Occipital lobe (tissue), 2 donors: Measurements from ENCODE around the gene TPCN2. TPM values are rescaled to one million over a fixed set of nuclear protein-coding genes. Genes with fewer than 3 reads are reported as not detected.

ENCODE experiments used
- DNase-seq: peaks from one replicate; lab custom pipeline; 2025; lab: John Stamatoyannopoulos, UW
- total RNA-seq: library from RNA; depleted of rRNA; stranded (reverse); fragments of >200 nt; gene quantifications from one replicate; pipeline ENCODE4 v1.2.3, GENCODE V29; 2014

Gene TPCN2
- total RNA-seq, 1 donor from 2014 or later, result 7.6 TPM

DNA sequence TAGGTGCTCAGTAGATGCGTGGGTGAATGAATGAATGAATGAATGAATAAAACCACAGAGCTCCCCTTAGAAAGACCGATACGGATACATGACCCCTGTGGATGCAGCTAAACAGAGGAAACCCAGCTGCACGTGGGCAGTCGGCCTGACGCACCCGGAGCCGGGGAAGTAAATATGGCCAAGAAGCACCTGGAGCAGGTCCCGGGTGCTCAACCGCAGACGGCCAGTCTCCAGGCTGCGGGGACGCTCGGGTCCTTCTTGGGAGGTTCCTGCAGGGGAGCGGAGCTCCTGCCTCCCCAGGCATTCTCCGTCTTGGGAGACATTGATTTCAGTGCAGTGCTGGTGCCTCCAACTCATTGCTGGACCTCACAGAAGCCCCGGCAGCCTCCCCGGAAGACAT, 11.7 kb upstream of the TPCN2 start:
- no peak for DNase-seq

DNA sequence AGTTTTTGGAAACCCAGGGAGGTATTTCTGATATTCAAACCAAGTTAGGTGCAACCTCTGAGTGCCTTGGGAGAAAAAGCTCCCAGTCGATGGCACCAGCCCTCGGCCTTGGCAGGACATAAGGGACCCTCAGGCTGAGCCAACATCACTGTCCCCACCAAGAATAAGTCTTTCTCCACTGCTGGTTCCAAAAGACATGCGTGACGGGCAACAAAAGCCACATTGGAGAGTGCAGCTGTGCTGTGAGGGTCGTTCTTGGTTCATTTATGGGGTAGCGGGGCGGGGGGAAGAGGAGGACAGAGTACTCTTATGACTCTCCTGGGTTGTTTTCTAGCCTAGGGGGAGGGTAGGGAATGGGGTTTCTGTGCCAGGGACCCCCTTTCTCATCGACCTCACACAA, 11.2 kb upstream of the TPCN2 start:
- no peak for DNase-seq

DNA sequence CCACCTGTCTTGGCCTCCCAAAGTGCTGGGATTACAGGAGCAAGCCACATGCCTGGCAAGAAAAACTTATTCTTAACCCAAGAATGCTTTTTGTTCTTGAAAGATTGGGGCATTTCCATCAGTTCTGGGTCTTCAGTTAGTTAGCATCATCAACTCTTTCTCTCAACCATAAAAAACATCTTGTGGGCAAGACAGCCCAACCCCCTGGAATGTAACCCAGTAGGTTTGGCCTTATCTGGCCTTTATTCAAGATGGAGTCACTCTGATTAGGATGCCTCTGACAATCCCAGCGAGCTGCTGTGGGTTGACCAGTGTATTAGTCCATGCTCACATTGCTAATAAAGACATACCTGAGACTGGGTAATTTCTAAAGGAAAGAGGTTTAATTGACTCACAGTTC, 9.2 kb upstream of the TPCN2 start:
- no peak for DNase-seq

DNA sequence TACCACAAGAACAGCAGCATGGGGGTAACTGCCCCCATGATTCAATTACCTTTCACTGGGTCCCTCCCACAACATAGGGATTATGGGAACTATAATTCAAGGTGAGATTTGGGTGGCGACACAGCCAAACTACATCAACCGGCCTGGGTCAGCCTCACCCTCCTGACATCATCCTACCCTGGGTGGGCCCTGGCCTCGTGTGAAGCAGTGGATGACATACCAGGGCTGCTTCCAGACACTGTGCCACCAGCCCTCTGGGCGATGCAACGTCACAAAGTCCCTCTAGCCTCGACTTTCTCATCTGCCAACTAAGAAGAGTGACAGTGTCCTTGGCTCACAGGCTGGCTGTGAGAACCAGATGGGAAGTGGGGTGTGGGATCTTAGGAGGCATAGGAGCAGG, 8.7 kb upstream of the TPCN2 start:
- no peak for DNase-seq

DNA sequence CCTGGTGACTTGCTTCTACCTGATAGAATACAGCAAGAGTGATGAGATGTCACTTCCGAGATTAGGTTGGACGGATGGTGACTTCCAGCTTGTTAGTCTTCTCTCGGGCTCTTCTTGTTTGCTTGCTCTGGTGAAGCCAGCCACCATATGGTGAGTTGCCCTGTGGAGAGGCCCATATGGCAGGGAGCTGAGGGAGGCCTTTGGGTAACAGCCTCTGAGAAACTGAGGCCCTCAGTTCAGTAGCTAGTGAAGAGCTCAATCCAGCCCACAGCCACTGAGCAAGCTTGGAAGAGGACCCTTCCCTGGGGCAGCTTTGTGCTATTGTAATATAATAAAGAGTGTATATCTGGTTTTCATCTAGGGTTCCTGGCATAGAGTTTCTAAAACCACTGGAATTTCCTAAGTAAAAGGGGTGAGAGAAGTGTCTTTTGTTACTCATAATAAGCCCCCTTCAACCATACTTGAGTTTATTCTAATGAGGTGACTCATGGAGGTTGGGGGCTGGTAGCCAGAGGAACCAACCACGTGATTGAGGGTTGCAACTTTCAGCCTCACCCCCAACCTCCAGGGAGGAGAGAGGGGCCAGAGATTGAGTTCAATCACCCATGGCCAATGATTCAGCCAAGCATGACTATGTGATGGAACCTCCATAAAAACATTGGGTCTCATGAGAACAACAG, 8.0 kb upstream of the TPCN2 start:
- DNase-seq, result no peak

DNA sequence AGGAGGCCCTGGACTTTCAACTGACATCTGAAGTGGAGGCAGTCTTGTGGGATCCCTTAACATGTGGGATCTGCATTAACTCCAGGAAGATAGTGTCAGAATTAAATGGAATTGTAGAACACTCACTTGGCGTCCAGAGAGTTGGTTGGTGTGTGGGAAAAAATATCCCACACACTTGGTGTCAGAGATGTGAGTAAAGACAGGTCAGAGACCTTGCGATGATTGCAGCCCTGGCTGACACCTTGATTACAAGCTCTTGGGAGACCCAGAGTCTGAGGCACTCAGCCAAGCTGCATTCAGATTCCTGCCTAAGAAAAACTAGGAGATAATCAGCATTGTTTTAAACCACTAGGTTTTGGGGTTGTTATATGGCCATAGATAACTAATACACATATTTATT, 7.2 kb upstream of the TPCN2 start:
- DNase-seq, result no peak

DNA sequence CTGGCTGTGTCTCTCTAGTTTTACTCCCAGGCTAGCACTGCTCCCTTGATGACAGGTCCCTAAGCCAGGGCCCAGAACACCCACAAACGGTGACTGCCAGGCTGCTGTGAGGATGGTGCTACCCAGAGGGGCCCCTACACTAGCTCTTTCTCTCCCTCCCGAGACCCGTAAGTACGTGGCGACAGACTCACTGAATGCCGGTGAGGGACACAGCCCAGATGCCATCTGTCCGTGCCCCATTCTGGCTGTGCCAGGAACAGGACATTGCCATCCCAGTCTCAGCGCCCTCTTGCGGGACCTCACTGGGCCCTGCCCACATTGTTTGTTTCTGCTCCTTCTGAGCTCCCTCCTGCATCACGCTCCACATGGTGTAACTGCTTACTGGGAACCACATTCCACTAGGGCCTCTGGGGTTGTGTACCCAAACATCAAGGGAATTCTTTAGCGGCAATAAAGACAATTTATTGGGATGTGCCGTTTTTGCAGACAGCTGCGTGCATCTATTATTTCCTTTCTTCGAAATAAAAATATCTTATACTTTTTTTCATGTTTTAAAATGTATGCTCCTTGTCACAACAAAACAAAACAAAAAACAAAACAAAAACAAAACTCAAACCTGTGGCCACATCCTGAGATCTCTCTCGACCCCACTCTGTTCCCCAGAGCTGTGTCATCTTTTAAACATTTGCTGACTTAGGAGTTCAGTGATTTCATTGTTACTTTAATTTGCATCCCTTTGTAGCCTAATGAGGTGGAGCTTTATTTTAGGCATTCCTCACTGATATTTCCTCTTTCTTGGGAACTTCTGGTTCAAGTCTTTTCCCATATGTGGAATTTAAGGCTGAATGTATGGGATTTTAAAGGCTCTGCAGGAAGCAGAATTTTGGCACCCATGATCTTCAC, 4.4 kb upstream of the TPCN2 start:
- peak; percentile 51 for DNase-seq

DNA sequence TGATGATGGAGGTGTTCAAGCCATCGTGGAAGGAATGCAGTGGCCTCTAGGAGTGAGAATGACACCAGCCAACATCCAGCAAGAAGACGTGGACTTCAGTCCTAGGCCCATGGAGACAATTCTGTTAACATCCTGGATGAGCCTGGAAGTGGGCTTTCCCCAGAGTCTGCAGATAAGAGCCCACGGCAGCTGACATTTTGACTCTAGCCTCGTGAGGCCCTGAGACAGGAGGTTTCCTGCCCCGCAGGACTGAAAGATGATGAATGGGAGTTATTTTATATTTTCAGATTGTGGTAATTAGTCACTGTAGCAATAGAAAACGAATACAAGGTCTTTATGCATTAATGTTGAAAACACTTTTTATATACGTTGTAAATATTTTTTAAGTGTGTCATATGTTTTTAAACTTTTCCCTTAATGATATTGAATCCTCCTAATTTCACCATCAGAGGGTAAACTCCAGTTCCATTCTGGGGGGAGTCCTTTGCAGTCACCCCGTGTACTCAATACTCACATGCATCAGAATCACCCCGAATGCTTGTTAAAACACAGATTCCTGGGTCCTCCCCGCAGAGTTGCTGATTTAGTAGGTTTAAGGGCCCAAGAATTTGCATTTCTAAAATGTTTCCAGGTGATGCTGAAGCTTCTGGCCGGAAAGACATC, 570 bp upstream of the TPCN2 start:
- DNase-seq, result no peak

DNA sequence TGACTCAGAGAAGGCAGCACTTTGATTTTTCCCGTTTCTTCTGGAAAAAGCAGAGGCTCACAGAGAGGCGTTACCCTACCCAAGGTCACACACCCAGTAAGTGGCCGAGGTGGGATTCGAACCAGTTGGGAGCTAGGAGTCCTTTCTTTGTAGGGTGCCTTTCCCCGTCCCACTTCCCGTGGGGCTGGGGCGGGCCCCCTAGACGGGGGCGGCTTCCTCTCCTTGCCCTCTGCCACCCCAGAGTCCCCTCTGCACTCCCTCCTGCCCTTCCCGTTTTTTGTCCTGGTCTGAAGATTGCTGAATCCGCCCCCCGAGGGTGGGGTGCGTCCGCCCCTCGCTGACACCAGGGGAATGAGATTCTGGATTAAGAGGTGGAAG, 747 bp downstream of the TPCN2 start:
- no peak for DNase-seq

DNA sequence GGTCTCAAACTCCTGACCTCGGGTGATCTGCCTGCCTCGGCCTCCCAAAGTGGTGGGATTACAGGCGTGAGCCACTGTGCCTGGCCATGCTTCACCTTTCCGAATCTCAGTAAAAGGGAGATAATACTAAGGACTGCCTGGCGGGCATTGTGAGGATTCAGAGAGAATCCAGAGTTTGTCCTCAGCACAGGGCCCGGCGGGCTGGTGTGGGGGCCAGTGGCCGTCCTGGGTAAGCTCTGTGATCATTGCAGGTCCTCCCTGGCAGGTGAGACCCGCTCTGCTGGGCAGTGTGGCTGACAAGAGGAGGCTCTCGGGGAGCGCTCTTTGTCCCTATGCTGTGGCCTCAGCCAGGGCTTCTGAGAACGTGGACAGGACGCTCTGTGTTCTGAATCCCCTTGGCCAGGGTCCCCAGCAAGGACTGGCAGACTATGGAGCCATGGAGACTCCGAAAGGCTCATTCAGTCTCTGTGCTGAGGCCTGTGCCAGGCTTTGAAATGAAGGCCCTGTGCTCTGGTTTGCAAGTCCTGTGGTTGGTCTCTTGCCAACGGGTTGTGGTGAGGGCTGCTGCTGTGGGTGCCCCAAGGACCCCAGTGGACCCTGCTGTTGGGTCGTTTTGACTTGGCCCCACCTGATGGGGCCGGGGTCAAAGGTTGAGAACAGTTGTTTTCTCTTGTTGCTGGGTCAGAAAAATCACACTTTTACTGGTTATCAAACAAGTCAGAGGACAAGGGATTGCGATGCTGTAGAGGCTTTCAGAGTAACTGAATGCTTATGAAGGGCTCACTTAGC, 2.1 kb downstream of the TPCN2 start:
- DNase-seq, result no peak

DNA sequence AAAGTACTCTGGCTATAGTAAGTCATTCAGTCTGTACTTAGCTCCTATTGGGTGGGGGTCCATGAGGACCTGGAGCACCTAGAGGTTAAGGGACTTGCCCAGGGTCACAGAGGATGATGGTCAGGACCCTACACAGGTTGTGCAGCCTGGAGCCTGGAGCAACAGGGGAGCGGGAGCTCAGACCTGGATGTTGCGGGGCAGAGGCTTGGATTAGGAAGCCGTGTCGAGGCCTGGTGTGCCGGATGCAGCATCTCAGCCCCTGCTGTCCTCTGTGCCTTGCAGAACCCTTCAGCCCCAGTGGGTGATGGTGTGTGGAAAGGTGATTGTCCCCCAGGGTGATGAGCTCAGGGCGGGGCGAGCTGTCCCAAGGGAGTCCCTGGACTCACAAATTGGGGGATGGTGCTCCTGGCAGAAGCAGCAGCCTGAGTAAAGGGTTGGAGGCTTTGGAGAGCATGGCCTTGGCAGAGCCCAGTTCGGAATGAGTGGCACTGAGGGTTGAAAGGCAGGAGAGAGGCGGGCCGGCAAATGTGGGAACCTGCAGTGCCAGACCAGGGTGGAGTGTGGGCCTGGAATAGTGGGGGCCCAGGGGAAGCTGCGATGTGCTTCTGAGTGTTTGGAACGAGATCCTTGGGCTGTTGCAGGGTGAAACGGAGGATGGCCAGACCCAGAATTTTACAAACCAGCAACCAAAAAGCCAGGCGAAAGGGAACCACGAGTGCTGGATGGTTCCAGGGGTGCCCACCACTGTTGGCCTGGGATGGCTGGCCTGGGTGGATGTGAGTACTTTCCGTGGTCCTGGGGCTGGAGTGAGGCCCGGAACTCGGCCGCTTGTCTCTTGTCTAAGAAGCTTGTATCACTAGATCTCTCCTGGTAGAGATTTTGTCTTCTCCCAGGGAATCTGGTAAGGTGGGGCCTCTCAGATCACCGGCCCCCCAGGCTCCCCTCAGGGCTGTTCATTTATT, 2.9 kb downstream of the TPCN2 start:
- no peak for DNase-seq

DNA sequence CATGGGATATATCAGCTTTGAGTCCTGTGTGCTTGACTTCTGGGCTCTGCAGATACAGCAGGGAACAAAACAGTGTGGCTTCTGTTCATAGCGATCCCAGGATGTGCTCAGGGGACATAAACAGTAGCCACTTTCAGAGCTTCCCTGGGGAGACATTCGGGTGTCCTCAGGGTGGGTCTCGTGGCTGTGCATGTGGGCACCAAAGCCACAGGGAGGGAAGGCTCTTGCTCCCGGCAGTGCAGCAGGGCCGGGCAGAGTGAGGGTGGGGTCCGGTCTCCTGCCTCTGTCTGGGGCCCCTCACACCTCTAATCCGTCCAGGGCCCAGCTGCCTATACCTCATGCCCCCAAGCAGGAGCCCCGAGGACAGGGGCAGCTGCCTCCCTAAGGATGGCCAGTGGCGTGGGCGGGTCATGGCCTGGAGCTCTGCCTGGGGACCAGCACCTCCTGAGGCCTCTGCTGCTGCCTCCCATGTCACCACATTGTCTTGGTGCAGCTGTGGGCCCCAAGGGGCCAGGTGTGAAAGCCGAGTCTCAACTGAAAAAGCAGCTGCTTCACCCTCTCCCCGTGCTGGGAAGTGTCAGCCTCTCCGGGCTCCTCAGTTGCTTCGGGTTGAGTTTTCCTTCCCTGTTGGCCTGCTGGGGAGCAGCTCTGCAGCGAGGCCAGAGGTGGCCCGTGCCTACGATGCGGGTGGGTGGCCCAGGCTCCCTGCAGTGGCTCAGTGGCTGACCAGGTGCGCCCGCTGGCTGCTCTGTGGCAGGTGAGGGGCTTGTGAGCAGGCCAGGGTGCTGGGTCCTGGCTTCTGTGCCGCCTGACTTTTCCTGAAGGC, 3.8 kb downstream of the TPCN2 start:
- DNase-seq, result no peak

DNA sequence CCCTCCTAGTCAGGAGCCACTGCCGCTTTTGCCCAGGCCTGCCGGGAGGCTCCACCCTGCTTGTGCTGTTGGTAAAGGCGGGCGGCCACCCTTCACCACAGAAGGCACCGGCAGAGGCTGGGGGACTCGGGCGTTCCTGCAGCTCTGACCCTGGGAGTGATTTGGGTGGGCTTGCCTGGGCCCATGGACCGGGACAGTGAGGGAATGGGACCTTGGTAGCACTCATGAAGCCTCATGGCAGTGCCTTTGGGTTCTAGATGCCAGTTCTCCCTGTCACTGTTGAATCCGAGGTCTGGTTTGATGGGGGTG, 4.4 kb downstream of the TPCN2 start:
- no peak for DNase-seq

DNA sequence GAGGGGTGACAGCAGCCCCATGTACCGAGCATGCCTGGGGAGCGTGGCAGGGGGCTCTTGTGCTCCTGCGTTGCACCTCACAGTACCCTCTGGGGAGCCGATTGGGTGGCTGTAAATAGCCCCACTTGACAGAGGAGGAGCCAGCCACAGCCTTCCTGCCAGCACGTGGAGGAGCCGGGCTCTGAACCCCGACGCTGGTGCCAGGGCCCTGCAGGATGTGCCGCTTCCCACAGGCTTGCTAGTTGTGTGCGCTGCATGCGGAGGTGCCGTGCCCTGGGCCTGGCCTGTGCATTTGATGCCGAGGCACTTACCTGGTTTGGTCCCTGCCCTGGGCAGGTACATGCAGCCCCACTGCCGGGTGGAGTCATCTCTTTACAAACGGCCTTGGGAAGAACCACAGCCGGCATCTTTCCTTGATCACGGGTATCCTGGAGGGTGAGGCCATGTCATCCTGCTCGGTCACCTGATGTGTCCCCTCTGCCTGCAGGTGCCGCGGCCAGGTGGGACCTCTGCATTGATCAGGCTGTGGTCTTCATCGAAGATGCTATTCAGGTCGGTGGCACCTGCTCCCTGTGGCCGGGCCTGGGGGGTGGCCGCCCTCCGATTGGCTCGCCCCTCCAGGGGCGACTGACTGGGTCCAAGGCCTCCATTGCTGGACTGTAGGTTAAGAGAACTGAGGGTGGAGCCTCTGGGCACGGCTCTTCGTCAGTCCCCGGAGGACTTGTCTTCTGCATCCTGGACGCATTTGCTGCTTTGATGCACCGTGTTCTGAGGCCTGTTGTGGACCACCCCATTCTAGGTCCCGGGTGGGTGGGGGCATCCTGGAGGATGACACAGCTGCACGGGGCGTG, 5.0 kb downstream of the TPCN2 start:
- DNase-seq, result no peak

DNA sequence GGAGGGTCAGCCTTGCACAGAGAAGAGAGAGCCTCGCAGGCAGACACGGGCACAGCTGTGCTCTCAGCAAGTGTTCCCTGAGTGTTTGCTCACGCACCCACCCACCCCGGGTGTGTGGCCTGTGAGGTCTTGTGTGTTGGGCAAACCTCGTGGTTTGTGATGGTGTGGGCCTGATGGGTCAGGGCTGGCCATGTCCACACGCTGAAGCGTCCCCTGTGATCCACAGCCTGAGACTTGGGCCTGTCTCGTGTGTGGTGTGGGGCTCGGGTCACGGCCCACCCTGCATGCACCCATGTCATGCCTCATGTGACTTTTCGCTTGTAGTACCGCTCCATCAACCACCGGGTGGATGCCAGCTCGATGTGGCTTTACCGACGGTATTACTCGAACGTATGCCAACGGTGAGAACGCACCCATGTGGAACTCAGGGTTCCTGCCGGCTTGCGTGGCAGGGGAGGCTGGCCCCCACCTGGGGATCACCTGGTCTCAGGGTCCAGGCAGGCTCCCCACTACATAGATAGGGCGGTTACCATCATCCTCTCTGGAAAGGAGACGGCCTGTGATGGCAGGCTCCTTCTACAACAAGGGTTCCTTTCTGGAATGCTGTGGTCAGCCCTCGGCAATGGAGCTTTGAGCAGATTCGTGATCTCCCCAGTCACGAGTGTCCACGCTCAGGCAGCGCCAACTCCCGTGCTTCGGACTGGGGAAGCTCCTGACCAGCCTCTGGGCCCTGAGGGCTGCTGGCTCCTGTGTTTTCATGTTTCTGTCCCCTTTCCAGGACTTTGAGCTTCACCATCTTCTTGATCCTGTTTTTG, 5.9 kb downstream of the TPCN2 start:
- no peak for DNase-seq

DNA sequence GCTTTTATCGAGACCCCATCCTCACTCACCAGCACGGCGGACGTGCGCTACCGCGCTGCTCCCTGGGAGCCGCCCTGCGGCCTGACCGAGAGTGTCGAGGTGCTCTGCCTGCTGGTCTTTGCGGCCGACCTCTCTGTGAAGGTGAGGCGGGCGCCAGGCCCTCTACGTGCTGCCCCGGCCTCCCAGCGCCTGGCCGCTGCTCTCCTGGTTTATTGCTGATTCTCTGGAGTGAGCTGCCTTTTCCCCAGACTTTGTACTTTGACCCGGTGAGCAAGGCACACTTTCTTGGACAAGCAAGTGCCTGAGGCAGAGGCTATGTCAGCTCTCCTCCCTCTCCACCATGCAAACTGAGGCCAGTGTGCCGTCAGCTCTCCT, 6.5 kb downstream of the TPCN2 start:
- DNase-seq, result no peak

DNA sequence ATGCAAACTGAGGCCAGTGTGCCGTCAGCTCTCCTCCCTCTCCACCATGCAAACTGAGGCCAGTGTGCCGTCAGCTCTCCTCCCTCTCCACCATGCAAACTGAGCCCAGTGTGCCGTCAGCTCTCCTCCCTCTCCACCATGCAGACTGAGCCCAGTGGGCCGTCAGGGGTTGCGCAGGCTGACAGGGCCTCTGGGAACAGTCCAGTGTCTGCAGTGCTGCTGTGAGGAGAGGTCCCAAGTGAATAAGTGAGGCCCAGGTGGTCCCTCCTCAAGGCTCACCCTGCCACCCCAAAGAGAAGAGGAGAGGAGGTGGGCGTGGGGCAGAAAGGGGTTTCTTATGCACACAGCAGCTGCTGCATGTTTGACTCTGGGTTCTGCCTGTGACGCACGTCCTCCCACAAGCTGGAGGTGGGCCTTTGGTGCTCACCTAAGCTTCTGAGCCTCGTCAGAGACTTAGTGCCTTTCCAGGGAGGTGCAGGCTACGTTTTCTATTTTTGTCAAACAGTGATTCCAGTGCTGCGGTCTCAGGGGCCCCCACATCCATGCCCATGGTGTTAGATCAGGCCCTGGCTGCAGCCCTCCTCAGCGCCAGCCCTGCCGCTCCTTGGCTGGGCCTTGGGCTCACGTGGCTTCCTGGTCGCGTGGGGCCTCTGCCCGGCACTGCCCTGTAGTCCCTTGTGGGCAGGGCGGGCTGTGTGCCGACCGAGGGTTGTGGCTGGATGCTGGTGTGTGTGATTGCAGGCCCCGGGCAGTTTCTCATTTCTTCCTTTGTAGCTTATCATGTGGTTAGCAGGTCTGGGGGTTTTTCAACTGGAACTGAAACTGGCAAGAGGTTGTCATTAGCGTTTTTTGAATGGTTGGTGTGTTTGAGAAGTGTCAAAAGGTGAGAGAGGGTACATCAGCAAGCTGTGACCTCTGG, 7.1 kb downstream of the TPCN2 start:
- no peak for DNase-seq
